HG02571 (cell line): ENCODE data around the gene ALDH1A2.
"Not testable (repeated sequence)": the region's sequence is repeated elsewhere in the genome, so short reads cannot be mapped to it uniquely, and the experiment has no call there.

ENCODE experiments used
- ATAC-seq: cut with Tn5 transposase; IDR thresholded peaks from one replicate; pipeline ENCODE4 v1.9.1; 2021; ENCODE audit warnings: mild to moderate bottlenecking, moderate library complexity; ENCODE audit not compliant: unreplicated experiment

ALDH1A2 gene

DNA sequence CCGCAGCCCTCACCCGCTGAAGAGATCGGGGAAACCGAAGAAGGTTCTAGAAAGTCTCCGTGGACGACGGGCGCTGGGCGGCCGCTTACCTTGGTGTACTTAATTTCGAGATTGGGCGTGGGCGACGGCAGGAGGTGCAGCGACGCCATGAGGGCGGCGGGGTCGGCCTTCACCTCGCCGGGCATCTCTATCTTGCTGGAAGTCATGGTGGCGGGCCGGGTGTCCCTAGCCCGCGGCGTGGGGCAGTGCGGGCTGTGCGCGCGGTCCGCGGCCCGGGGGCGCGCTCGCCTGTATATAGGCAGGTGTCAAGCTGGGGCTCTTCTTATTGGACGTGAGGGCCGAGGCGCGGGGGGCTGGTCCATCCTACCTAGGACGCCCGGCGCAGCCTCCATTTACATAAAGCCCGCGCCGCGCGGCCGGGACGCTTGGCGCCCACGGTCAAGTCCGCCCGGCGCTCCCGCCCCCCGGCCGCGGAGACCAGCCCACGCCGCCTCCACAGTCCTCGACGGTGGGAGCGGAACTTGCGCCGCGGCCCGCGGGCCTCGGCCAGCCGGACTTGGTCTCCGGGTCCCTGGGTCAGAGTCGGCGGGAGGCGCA is at the start of gene ALDH1A2:
ALDH1A2 (minus strand) TSS at position 267 of the 597 bp plus-strand sequence; CDS start at position 206, 61 bp downstream.
- ATAC-seq = no peak

DNA sequence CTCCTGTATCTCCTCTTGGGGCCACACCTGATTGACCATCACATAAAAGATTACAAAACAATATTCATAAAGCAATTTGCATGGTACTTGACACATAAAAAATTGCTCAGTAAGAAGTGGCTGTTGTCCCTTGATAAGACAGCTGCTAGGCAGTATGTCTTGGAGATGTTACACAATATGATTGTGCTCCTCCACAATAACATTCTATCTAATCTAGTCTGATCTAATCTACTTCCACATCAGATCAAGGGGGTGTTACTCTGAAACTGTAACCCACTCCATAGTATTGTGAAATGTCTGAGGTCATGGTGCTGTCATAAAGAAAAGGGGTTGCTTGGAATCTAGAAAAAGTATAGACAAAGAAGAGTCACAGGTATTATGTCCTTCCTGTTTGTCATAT is 49.3 kb upstream of the ALDH1A2 start:
- no peak for ATAC-seq

DNA sequence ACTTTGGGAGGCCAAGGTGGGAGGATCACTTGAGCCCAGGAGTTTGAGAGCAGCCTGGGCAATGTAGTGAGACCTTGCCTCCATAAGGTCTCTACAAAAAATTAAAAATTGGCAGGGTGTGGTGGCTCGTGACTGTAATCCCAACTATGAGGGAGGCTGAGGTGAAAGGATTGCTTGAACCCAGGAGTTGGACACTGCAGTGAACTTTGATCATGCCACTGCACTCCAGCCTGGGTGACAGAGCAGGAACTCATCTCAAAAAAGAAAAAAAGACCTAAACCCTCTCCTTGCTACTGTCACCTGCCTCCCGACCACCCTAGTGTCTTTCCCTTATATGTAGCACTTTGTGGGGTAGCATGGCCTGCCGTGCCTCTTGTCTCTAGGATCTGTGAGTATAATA is 48.9 kb upstream of the ALDH1A2 start:
- no peak for ATAC-seq

DNA sequence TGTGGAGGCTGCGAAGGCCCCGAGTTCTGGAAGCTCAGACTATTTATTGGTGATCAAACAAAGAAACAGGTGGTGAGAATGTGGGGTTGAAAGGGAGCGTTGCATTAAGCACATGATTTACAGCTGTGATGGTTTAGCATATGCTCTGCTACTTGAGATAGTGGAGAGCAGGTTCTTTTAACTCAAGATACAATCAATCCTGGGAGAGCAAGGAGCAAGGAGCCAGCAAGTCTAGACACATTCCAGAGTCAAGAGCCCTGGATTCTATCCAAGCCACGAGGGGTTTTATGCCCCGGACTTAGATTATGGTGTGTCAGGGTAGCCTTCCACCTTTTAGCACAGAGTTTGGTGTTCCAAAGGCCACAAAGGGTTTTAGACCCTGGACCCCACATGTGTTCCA is 47.8 kb upstream of the ALDH1A2 start:
- not testable (repeated sequence) for ATAC-seq

DNA sequence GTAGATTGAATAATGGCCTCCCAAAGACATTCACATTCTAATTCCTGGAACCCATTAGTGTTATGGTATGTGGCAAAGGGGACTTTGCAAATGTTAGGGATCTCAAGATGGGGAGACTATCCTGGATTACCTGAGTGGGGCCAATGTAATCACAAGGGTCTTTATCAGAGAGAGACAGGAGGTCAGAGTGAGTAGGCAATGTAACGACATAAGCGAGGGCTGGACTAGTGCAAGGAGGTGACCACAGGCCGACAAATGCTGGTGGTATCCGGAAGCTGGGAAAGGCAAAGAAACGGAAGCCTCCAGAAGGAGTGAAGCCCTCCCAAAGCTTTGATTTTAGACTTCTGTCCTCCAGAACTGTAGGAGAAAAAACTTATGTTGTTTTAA is 46.2 kb upstream of the ALDH1A2 start:
- ATAC-seq = no peak

DNA sequence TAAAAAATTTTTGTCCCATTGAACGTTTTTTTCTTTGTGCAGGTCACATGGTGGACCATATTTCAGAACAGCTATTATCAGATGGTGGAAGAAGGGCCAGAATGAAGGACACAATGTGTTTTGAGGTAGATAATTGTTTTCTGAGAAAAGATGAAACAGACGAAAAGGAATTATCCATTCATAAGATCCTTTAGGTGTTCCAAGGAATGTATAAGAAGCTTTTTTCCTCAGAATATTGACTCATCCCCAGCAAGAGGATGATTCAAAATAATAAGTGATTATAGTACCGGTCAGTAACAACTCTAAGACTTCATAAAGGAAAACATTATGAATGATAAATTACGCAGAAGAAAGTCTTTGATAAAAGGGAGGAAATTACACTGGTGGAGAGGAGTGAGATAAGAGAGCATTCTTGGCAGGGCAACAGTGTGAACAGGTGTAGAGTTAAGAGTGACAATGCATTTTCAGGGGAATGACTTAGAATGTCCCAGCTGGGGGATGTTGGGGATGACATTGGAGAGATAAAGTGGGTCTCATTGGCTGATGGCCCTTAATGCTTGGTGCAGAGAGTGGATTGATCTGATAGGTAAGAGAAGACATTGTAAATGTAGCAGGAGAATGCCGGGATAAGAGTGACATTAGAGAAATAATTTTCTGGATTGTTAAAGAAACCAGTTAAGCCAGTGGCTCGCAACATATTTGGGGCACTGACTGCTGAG is 45.6 kb upstream of the ALDH1A2 start:
- ATAC-seq = no peak

DNA sequence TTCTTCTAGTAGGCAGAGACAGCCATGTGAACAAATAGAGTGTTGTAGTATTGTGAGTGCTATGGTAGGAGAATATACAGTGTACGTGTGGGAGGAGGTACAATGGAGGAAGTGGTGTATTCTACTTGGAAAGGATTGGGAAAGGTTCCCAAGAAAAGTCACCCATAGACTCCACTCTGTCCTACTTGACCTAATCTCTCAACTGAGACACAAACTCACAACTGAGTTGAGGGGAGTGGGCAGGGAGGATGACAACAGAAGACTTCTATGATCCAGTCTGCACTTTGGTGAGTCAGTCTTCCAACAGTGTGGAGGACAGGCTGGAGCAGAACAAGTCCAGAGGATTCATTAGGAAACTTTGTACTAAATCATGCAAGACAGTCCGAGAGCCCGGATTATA is 43.9 kb upstream of the ALDH1A2 start:
- no peak for ATAC-seq

DNA sequence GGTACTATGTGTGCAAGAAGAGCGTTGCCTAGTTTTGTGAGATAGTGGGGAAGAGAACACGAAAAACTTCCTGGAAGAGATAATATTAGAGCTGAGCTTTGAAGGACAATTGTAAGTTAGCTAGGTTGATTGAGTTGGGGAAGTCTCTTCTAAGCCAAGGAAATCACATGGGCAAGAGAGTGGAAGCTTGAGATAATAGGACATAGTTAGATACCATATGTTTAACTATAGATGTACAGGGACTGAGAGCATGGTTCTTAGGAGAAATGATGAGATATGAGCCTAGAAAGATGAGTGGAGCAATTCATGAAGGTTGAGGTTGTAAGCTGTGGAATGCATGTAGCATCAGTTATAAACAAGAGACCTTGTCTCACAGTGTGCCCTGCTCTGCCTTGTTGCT is 42.6 kb upstream of the ALDH1A2 start:
- ATAC-seq = no peak

DNA sequence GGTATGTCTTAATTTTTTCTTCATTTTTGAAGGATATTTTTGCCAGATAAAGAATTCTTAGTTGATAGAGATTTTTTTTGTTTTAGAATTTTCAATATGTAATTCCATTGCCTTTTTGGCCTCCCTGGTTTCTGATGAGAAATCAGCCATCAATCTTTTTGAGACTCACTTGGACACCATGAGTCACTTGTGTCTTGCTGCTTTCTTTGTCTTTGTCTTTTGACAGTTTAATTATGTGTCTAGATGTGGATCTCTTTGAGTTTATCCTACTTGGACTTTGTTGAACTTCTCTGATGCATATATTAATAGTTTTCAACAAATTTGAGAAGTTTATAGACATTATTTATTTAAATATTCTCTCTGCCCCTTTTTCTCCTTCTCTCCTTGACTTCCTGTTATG is 38.0 kb upstream of the ALDH1A2 start:
- ATAC-seq = no peak

DNA sequence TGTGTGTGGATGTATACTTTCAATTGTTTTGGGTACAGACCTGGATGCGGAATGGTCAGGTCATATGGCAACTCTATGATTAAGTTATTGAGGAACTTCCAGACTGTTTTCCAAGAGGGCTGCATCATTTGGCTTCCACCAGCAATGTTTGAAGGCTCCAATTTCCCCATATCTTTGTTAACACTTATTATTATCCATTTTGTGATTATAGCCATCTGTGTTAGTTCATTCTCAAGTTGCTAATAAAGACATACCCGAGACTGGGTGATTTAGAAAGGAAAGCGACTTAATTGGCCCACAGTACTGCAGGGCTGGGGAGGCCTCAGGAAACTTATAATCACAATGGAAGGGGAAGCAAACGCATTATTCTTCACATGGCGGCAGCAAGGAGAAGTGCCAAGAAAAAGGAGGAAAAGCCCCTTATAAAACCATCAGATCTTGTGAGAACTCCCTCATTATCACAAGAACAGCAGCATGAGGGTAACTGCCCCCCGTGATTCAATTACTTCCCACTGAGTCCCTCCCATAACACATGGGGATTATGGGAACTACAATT is 31.1 kb upstream of the ALDH1A2 start:
- ATAC-seq = no peak

DNA sequence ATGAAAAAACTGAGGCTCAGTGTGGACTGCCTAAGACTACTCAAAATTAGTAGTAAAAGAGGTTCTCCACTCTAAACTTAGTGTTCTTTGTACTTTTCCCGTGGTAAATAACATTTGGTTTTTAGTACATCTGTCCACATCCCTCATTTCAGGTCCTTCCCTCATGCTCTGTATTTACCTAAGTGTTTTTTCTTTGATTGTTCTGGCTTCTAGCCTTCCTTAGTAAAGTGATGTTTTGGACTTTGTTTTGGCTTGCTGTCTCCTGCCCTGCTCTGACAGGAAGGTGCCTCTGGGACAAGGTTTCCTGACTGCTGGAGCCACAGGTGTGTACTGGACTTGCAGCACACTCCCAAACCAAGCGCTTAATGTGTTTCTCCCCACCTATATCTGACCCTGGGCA is 29.9 kb upstream of the ALDH1A2 start:
- no peak for ATAC-seq

DNA sequence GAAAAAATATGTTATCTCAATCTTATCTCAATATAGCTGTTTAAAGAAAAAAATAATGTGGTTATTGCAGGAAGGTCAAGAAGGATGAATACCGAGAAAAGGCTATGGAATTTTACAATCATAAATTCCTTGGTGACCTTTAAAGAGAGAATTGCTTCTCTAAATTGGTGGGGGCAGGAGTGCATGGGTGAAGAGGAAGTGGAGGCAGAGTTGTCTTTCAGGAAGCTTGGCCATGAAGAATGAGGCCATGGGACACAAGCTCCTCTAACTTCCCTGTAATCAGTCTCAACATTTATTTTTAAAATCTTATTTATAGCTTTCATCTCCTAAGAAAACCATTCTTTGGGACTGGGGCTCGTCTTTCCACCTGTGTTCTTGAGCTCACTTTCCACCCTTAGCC is 22.4 kb upstream of the ALDH1A2 start:
- no peak for ATAC-seq

DNA sequence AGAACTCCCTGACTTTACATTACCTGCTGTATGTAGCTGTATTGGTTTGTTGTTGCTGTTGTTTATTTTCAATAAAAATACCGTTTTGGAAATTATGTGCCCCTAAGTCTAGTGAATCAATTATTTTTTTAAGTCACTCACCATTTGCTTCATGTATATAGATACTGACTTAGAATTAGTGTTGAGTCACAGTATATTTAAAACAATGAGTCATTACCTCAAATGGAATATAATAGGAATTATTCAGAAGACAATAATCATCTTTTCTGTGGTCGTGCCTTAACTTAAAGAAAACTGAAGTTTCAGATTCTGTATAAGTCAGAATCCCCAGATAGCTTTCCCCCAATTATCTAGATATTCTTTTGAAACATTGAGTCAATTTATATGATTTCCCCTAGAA is 21.0 kb upstream of the ALDH1A2 start:
- ATAC-seq = no peak

DNA sequence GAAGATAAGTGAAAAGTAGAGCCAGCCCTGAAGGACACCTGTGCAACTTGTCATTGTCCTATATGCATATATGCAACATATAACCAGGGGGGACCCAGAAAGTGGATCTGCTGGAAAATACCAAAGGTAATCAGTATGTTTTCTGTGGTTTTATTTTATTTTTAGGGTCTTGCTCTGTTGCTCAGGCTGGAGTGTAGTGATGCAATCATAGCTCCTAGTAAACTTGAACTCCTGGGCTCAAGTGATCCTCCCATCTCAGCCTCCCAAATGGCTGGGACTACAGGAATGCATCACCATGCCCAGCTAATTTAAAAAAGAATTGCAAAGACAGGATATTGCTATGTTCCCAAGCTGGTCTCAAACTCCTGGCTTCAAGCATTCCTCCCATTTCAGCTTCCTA is 18.0 kb upstream of the ALDH1A2 start:
- ATAC-seq = no peak

DNA sequence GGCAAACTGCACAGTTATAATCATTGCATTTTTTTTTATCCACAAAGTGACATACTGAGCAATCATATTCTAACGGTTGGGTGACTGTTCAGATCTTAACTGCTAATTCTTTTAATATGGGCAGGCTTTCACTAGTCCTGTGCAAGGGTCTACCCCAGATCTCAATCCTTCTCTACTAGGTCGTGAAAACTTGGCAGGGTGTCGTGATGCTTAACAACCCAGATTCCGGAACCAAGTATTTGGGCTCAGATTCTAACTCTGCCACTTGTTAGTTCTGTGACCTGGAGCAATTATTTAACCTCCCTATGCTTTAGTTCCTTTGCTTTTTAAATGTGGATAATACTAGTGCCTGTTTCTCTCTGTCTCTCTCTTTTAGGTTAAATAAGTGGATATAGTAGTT is 16.4 kb upstream of the ALDH1A2 start:
- no peak for ATAC-seq

DNA sequence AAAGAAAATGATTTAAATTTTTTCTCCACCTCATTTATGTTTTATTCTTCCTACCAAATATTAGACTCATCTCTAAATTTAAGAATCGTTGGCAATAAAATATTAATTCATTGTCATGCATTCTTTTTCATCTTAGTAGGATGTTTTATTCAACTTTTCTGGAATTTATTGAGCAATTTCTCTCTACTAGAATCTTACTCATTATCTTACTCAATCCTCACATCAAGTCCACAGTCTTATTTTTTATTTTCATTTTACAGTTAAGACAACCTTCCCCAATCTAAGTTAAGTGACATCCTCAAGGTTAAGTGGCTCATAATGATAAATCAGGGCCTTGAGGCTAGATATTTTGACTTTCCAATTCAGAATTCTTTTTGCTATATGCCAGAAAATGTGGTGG is 15.9 kb upstream of the ALDH1A2 start:
- no peak for ATAC-seq

DNA sequence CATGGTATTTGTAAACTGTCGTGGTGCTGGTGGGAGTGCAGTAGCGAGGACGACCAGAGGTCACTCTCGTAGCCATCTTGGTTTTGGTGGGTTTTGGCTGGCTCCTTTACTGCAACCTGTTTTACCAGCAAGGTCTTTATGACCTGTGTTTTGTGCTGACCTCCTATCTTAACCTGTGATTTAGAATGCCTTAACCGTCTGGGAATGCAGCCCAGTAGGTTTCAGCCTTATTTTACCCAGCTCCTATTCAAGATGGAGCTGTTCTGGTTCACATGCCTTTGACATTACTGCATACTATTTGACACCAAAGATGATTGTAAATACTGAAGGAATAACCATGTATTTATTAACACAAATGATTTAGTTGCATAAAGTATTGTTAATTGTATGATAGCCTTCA is 15.4 kb upstream of the ALDH1A2 start:
- not testable (repeated sequence) for ATAC-seq

DNA sequence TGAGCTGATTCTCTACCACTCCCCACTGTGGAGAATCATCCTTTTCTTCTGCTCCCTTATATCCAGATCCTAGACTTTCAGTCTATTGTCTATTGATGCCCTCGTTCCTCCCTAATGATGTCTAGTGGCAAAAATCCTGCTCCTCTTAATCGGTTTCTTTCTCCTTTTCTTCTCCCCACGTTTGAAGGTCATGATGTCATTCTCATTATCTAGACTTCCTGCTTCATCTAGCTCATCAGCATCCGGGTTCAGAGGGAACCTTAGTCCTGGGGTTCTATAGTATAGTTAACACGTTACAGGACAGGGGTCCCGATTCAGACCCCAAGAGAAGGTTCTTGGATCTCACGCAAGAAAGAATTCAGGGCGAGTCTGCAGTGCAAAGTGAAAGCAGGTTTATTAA is 14.9 kb upstream of the ALDH1A2 start:
- no peak for ATAC-seq

DNA sequence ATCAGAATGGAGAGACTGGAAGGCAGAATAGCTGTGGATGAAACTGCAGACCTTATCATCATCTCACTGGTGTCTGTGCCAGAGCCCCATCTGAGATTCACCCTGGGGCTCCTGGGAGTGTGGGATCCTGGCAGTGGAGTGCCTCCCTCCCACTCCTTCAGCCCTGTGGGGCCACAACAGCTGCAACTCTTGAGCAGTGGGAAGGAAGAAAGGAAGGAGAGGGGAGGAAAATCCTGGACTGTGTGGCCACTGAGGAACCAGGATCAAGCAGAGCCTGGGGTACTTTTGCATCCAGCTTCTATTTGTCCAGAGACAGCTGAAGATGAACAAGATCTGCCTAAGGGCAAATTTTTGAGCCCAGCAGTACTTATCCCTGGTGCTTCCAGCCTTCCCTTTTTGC is 13.1 kb upstream of the ALDH1A2 start:
- no peak for ATAC-seq

DNA sequence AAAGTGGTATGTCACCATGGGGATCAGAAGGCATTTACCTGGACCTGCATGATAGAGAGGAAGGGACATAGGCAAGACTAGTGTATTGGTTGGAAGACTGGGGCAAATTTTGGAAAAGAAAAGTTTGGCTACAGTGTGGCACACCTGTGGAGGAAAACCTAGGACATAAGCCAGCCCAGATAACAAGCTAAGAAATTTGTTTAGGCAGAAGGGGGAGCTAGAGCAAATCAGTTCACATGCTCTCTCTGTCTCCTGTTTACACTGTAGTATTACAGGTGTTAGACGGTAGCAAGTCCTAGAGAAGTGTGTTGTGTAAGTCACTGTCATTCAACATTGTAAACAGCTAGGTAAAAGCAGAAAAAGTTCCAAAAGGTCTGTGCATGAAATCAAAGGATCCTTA is 11.9 kb upstream of the ALDH1A2 start:
- ATAC-seq = no peak

DNA sequence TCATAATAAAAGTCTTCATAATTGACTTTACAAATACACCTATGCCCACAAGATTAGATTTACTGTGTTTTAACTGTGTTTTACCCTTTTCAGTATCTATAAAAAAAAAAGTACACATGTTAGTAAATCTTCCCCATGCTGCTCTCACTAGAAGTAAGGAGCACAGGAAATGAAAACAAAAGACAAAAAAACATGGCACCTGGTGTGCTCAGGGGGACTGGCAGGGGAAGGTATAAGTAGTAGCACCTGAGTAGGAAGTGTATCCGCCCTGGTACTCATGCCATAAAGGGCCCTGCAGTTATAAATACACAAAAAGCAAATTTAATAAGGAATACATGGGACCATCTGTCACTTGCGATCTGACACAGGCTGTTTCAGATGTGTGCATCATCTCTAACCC is 8.9 kb upstream of the ALDH1A2 start:
- ATAC-seq = no peak

DNA sequence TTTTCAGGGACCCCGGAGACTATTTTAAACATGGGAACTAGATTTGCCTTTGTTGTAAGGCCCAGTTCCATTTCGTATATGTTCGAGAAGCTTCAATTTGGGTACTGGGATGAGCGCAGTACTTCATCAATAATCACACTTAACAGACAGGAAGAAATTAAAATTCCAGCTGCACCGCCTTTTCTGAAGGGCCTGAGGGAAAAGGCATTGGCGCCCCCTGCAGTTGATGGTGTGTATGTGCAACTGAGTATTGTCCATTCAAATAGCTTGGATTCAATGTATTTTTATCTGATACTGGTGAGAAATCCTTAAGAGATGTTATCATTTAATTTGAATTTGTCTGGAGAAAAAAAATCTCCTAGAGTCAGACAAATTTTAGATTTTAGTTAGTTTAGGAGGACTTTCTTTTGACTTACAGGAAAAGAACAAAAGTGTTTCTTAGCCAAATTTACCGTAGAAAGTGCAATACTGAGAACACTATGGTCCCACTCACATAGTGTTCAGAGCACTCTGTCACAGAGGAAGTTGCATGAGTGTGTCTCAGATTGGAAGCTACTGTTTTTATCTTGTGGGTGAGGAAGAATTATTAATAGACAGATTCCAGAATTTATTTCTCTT is 5.4 kb upstream of the ALDH1A2 start:
- no peak for ATAC-seq
